NCI-H2227 (cell line): ENCODE measurements around the gene MTAP.

Source experiments
- DNase-seq: peaks from one replicate; lab custom pipeline; 2025; ENCODE audit not compliant: unreplicated experiment; lab: John Stamatoyannopoulos, UW

MTAP gene

GRCh38 chr9:21841133-21841532, 38.7 kb downstream of the MTAP start:
- no peak for DNase-seq

- no peak for DNase-seq
Observed at GRCh38 chr9:21848615-21849014, 46.2 kb downstream of the MTAP start.

GRCh38 chr9:21852754-21853153, 50.3 kb downstream of the MTAP start:
- no peak for DNase-seq

DNA sequence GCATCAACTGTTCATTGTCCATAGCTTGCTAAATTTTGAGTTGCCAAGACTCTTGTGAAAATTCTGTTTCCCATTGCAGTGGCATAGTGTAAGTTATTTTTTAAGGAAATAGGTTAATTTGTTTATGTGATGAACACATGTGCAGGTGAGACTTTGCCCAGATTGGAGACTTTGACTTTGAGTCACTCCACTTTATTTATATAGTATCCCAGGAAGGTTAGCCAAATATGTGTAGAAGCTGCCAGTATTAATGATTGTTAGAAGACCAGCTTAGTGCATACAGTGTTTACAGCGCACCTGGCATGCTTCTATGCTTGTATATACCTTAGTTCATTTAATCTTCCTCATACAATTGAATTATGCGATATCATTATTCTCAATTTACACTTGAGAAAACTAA, 51.0 kb downstream of the MTAP start:
- DNase-seq, result no peak

- DNase-seq, result no peak
Observed at GRCh38 chr9:21854119-21854518, 51.7 kb downstream of the MTAP start.

- DNase-seq, result no peak
Observed at GRCh38 chr9:21854594-21854993, 52.2 kb downstream of the MTAP start.

DNA sequence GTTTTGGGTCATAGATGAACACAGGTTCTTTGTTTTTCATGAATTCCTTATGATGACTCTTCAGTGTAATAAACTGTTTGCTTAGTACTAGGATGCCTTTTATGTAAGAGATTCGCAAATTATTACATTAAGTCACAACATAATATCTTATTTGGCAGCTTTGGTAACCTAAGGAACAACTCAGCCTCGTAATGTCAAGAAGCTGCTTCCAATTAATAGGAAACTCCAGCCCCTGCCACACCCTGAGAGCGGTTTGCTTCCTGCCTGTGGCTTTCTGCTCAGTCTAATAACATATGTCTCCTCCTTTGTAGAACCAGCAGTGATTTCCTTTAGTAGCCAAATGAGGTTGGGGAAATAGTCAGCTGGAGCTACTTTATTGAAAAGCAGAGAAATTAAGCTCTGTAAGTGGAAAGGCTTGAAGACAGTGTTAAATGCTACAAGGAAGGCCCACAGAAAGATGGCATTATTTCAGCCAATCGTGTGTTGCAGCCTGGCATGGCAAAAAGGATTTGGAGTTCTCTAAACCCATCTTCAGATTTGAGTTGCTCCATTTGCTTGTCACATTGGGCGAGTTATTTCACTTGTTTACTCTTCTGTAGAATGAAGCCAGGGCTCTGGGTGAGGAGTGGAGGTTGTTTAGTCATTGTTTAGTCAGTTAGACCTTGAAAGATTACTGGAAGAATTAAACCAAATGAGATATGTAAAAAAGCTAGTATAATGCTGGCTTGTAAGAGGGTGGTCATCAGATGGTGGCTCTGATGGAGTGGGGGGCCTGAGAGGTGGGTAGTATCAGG, 54.1 kb downstream of the MTAP start:
- DNase-seq, result no peak

DNA sequence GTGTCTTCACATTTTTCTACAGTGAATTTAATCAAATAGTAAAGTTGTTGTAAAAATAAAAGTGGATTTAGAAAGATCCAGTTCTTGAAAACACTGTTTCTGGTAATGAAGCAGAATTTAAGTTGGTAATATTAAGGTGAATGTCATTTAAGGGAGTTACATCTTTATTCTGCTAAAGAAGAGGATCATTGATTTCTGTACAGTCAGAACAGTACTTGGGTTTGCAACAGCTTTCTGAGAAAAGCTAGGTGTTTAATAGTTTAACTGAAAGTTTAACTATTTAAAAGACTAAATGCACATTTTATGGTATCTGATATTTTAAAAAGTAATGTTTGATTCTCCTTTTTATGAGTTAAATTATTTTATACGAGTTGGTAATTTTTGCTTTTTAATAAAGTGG, 60.4 kb downstream of the MTAP start:
- DNase-seq, result no peak

DNA sequence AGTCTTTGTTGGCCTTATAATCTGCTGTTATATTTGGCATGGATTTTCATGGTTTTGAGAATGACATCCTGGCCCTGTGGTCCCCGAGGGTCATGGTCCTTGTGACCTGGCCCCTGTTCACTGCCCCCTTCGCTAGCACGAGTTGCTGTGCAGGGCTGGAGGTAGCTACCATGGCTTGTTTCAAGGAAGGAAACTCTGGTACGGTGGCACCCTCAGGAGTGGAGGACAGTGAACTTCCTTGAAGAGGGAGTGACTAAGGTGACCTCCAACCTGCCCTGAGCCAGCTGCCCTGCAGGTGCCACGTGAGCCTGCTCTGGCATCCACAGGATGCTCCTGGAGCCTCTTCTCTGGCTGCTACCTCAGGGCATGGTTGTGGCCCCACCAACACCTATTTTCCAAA, 62.1 kb downstream of the MTAP start:
- no peak for DNase-seq

DNA sequence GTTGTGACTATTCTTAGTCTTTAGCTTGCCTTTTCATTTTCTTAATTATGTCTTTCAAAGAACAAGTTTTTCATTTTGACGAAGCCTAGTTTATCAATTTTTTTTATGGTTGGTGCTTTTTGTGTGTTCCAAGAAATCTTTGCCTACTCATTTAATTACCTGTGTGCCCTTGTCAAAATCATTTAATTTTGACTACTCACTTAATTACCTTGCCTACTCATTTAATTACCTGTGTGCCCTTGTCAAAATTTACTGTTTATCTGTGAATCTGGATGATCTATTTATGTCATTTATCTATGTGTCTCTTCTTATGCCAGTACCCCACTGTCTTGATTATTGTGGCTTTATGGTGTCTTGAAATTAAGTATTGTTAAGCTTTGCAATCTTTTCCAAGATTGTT, 63.9 kb downstream of the MTAP start:
- no peak for DNase-seq

DNA sequence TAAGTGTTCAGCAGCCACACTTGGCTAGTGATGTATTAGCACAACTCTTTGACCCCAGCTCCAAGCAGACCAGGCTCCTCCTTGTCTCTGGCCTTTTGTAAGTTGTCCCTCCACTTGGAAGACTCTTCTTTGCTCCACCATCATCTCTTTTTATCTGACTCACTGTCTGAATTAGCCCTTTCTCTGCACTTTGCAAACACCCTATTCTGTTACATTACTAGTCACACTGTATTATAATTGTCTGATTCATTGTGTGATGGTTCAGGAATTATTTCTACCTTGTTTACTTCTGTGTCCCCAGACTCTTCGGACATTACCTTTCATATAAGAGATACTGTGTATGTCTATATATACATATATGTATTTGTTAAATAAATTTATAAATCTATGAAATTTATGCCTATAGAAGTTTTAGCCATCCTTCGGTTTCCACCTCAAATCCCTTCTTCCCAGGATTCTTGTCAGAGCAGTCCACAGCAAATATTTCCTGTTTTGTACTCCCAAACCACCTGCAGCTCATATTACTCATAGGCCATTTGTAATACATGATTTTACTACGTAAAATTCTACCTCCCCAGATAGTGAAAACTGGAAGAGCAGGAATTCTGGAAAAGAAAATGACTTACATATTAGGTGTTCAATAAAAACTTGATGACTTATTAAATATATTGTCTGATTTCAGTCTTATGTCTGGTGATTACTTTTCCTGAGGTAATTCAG, 69.0 kb downstream of the MTAP start:
- DNase-seq, result no peak

DNA sequence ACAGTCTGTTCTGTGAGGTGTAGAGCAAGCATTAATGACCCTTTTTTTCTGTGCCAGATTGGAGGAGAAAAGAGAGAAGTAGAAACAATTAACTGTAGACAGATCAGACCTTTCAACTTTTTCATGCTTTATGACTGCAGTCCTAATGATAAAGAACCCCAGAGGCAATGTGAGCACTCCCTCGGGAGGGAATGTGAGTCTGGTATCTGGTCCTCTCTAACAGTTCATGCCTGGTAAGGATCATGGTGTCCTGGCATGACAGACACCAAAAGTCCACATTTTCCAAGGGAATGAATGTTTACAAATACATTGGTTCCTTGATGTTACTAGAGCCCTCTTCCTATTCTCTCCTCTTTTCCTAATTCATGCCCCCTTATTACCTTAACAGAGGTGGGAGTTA, 70.3 kb downstream of the MTAP start:
- DNase-seq, result no peak

- DNase-seq, result no peak
Observed at GRCh38 chr9:21873540-21874221, 71.2 kb downstream of the MTAP start.

DNA sequence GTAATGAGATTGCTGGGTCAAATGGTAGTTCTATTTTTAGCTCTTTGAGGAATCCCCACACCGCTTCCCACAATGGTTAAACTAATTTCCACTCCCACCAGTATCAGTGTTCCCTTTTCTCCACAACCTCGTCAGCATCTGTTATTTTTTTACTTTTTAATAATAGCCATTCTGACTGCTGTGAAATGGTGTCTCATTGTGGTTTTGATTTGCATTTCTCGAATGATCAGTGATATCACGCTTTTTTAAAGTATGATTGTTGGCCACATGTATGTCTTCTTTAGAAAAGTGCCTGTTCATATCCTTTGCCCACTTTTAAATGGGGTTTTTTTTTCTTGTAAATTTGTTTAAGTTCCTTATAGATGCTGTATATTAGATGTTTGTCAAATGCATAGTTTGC, 73.5 kb downstream of the MTAP start:
- no peak for DNase-seq

GRCh38 chr9:21883642-21884041, 81.2 kb downstream of the MTAP start:
- DNase-seq, result no peak

- no peak for DNase-seq
Observed at GRCh38 chr9:21889673-21890072, 87.2 kb downstream of the MTAP start.

GRCh38 chr9:21890696-21891095, 88.3 kb downstream of the MTAP start:
- DNase-seq, result no peak

DNA sequence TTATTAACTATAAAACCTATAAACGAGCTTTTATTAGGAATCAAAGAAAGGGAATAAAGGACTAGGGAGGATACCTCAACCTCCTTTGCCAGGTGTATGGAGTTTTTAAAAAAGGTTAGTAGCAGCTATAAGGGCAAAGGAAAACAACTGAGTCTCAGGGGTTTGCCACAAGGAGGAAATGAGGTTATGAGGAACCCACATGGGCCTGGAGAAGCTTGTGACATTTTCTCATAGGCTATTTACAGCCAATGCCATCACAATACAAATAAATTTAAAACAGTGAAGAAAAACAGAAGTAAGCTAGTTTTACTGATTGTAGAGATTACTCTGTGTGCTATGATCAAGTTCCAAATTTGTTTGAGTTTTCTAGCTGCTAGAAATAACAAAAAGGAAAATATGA, 99.1 kb downstream of the MTAP start:
- no peak for DNase-seq

DNA sequence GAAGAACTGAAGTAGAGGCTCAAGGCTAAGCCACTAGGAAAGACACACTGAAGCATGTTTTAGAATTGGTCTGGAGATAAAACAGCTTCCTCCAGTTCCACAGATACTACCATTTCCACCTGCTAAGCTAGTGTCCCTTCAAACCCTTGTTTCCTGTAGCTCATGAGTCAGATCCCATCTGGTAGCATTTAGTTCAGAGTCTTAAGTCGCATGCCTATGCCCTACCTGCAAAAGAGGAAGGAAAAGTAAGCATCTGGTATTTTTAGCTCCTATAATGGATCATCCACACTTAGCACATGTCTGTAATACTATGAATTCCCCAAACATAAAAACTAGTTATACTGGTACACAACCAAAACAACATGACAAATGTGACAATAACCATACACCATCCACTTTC, 99.7 kb downstream of the MTAP start:
- DNase-seq, result no peak

DNA sequence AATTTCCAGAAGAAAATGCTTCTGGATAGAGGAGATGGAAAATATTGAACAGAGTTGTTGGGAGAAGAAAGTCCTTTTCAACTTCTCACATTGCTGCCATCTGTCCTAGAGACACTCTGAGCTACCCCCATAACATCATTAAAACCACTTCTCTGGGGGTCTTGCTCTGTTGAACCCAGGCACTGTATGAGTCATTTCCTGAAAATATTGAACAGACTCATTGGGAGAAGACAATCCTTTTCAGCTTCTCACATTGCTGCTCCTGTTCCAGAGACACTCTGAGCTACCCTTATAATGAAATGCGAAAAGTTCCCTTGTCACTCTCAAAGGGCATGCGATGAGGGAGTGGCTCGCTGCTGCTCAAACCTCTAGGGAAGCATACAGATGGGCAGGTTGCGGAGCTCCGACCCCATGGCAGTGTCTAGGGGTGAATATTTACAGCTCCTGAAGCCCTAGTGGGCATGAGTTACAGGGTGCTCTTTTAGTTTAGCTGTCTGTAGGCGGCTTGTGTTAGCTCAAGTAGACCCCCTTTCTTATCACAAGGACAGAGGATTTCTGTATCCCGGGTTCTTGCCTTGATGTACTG, 101.0 kb downstream of the MTAP start:
- no peak for DNase-seq

- DNase-seq, result no peak
Observed at GRCh38 chr9:21904371-21904770, 101.9 kb downstream of the MTAP start.

GRCh38 chr9:21904776-21905175, 102.3 kb downstream of the MTAP start:
- no peak for DNase-seq
